GM19025 (cell line): ENCODE data around the gene CSNK1A1.
"Not testable (repeated sequence)": the region's sequence is repeated elsewhere in the genome, so short reads cannot be mapped to it uniquely, and the experiment has no call there.

Source experiments
- ATAC-seq: cut with Tn5 transposase; IDR thresholded peaks from one replicate; pipeline ENCODE4 v1.9.1; 2021; ENCODE audit warnings: mild to moderate bottlenecking, low read depth, moderate library complexity; ENCODE audit not compliant: unreplicated experiment

Gene CSNK1A1

GRCh38 chr5:149551227-149552037 is at the start of gene CSNK1A1:
CSNK1A1 (minus strand) TSS chr5:149551439; CDS start chr5:149550964, 475 bp downstream.
- ATAC-seq, result peak; percentile 86

GRCh38 chr5:149600932-149601331 is 49.7 kb upstream of the CSNK1A1 start:
- ATAC-seq, result no peak

GRCh38 chr5:149599375-149599774 is 48.1 kb upstream of the CSNK1A1 start:
- ATAC-seq, result no peak

- ATAC-seq, result no peak
These were observed 47.7 kb upstream of the CSNK1A1 start for GRCh38 chr5:149598966-149599365.

GRCh38 chr5:149598234-149598633 is 47.0 kb upstream of the CSNK1A1 start:
- ATAC-seq, result not testable (repeated sequence)

- ATAC-seq, result no peak
These were observed 46.4 kb upstream of the CSNK1A1 start for GRCh38 chr5:149597618-149598017.

GRCh38 chr5:149596712-149597111 is 45.5 kb upstream of the CSNK1A1 start:
- ATAC-seq, result no peak

- not testable (repeated sequence) for ATAC-seq
These were observed 43.9 kb upstream of the CSNK1A1 start for GRCh38 chr5:149595105-149595504.

GRCh38 chr5:149594206-149594895 is 43.1 kb upstream of the CSNK1A1 start:
- ATAC-seq, result no peak

GRCh38 chr5:149593370-149593769 is 42.1 kb upstream of the CSNK1A1 start:
- ATAC-seq, result no peak

- no peak for ATAC-seq
These were observed 37.7 kb upstream of the CSNK1A1 start for GRCh38 chr5:149588936-149589335.

- no peak for ATAC-seq
These were observed 35.6 kb upstream of the CSNK1A1 start for GRCh38 chr5:149586708-149587318.

GRCh38 chr5:149585910-149586309 is 34.7 kb upstream of the CSNK1A1 start:
- no peak for ATAC-seq

GRCh38 chr5:149584121-149584520 is 32.9 kb upstream of the CSNK1A1 start:
- no peak for ATAC-seq

- ATAC-seq, result no peak
These were observed 32.2 kb upstream of the CSNK1A1 start for GRCh38 chr5:149583394-149583793.

- ATAC-seq, result no peak
These were observed 30.9 kb upstream of the CSNK1A1 start for GRCh38 chr5:149581931-149582768.

- ATAC-seq, result no peak
These were observed 30.1 kb upstream of the CSNK1A1 start, which contains the start of gene ARHGEF37 for GRCh38 chr5:149581192-149581861. ARHGEF37 (plus strand) TSS chr5:149581498; CDS start chr5:149597770, 16,272 bp downstream.

- no peak for ATAC-seq
These were observed 29.6 kb upstream of the CSNK1A1 start for GRCh38 chr5:149580808-149581191.

GRCh38 chr5:149578896-149579295 is 27.7 kb upstream of the CSNK1A1 start:
- ATAC-seq, result no peak

- no peak for ATAC-seq
These were observed 24.8 kb upstream of the CSNK1A1 start for GRCh38 chr5:149576021-149576420.
